Esophagus (tissue), 2 donors: ENCODE measurements around the gene ATP9A. TPM values are rescaled to one million over a fixed set of nuclear protein-coding genes. Genes with fewer than 3 reads are reported as not detected.

Source experiments
- H3K27ac ChIP-seq, 2 donors: one replicate each; pipeline ENCODE4 v1.5.1; 2013; ENCODE audit warnings: low read depth in 2 of 2, mild to moderate bottlenecking in 2 of 2, inconsistent platforms in 1 of 2, low read length in 1 of 2, moderate library complexity in 1 of 2
- H3K27me3 ChIP-seq, 2 donors: one replicate each; pipeline ENCODE4 v1.6.1; 2013; ENCODE audit warnings: low read length in 2 of 2, control low read depth in 1 of 2, mild to moderate bottlenecking in 1 of 2; ENCODE audit not compliant: insufficient read depth in 2 of 2, control insufficient read depth in 1 of 2
- H3K36me3 ChIP-seq, 2 donors: one replicate each; pipeline ENCODE4 v1.6.1; 2013; ENCODE audit warnings: low read length in 1 of 2; ENCODE audit not compliant: control insufficient read depth in 2 of 2, insufficient read depth in 2 of 2
- H3K4me1 ChIP-seq, 2 donors: one replicate each; pipeline ENCODE4 v1.6.1; 2013; ENCODE audit warnings: low read length in 1 of 2; ENCODE audit not compliant: control insufficient read depth in 2 of 2, insufficient read depth in 2 of 2
- H3K4me3 ChIP-seq, 2 donors: one replicate each; pipeline ENCODE4 v1.5.1; 2013; ENCODE audit warnings: low read length in 2 of 2, mild to moderate bottlenecking in 2 of 2, low read depth in 1 of 2, moderate library complexity in 1 of 2
- H3K9me3 ChIP-seq, 2 donors: one replicate each; pipeline ENCODE4 v1.6.1; 2013; ENCODE audit warnings: mild to moderate bottlenecking in 2 of 2, low read depth in 1 of 2, low read length in 1 of 2, moderate library complexity in 1 of 2; ENCODE audit not compliant: control insufficient read depth in 2 of 2, insufficient read depth in 1 of 2
- WGBS, 2 donors: extraction: QIAGEN DNeasy Blood & Tissue Kit; methylation state at CpG; one replicate each; pipeline ENCODE4 v1.1.7; 2013; 5-methylcytosine and 5-hydroxymethylcytosine counted together
- polyA plus RNA-seq, 2 donors: library from polyadenylated mRNA; stranded (reverse); fragments of 200-250 nt; gene quantifications; one replicate each; pipeline ENCODE4 v1.2.3, GENCODE V29; 2013
- donor health status: healthy with polysubstance abuse.
- donor health status: Bipolar disorder and iron deficiency.

Gene ATP9A
- polyA plus RNA-seq, 2 donors, result 5.0 to 7.5 TPM

DNA sequence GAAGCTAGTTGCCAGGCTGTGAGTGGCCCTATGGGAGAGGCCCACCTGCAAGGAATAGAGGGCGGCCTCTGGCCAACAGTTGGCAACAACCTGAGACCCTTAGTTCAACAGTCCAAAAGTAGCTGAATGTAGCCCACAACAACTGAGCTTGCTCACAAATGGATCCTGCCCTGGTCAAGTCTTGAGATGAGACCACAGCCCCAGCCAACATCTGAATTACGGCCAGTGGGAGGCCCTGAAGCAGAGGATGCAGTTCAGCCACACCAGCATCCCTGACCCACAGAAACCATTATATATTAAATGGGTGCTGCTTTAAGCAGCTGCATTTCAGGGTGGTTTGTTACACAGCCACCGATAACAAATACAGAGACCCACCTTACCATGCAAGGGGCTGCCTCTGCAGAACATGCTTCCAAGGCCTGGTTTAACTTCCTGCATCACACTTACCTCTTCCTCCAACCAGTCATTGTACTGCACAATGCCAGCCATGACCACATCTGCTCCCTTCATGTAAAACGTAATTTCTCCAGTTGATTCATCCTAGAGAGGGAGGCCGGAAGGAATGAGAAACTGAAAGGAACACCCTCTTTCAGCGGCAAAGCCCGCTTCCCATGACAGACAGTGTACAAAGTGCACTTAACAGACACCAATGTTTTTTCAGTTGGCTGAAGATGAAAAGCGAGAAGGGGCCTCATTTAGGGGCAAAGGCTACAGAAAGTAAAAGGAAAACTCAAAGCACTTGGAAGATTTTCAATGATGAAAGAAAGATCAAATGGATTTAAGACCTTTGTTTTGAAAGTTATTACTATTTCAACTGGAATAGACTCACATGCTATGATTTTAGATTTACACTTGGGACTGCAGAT is 139.4 kb downstream of the ATP9A start:
- no peaks in the 10 kb centered on the region for H3K27me3 ChIP-seq
- peaks cover 0 to 12% of the 10 kb centered on the region in 2 donors for H3K36me3 ChIP-seq
- WGBS, 2 donors, result 74 to 78% methylated on average over 8 of the region's 8 CpGs
- H3K27ac ChIP-seq, result peak overlapping the region in 1 of 2 donors; percentile 16
- H3K9me3 ChIP-seq, result no peaks in the 10 kb centered on the region
- H3K4me3 ChIP-seq, result no peak overlapping the region
- H3K4me1 ChIP-seq, result peaks cover 0 to 8% of the 10 kb centered on the region in 2 donors

DNA sequence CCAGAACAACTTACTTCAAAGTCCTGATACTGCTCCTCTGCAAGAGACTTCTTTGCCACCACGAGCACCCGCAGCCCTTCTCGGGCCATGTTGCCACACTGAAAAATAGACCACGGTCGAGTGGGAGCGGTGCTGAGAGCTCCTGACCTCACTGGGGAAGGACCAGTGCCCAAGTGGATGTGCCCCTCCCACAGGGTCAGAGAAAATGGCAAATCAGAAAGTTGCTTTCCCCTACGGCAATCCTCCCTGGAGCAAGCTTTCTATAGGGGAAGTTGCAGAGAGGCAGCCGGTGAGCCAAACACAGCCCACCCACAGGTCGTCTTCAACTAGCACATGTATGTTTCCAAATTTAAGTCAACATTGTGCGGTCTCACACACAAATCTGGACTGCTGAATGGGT is 140.6 kb downstream of the ATP9A start:
- no peak overlapping the region for H3K27ac ChIP-seq
- H3K9me3 ChIP-seq, result no peaks in the 10 kb centered on the region
- WGBS, 2 donors, result 88 to 91% methylated on average over 10 of the region's 10 CpGs
- peaks cover 0 to 8% of the 10 kb centered on the region in 2 donors for H3K4me1 ChIP-seq
- H3K27me3 ChIP-seq, result no peaks in the 10 kb centered on the region
- peaks cover 0 to 14% of the 10 kb centered on the region in 2 donors for H3K36me3 ChIP-seq
- H3K4me3 ChIP-seq, result no peak overlapping the region

DNA sequence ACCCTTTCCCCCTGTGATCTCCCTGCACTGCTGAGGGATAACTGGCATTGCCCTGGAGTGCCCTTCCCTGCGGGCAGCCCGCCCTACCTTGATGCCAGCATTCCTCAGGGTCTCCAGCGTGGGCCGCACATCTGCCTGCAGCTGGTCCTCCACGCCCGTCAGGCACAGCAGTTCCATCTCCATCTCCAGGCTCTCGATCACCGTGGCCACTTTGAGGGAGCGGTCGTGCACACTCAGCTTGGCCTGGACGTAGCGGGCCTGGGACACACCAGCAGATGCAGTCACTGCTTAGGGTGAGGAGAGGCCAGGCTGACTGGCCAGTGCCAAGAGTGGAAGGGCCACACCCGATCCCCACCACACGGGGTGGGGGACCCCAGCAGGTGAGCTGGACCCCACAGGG is 143.1 kb downstream of the ATP9A start:
- no peak overlapping the region for H3K4me3 ChIP-seq
- H3K27ac ChIP-seq, result no peak overlapping the region
- peaks cover 0 to under 1% of the 10 kb centered on the region in 2 donors for H3K4me1 ChIP-seq
- no peaks in the 10 kb centered on the region for H3K27me3 ChIP-seq
- no peaks in the 10 kb centered on the region for H3K9me3 ChIP-seq
- peaks cover 0 to 16% of the 10 kb centered on the region in 2 donors for H3K36me3 ChIP-seq
- WGBS, 2 donors, result 84 to 90% methylated on average over 14 of the region's 14 CpGs

DNA sequence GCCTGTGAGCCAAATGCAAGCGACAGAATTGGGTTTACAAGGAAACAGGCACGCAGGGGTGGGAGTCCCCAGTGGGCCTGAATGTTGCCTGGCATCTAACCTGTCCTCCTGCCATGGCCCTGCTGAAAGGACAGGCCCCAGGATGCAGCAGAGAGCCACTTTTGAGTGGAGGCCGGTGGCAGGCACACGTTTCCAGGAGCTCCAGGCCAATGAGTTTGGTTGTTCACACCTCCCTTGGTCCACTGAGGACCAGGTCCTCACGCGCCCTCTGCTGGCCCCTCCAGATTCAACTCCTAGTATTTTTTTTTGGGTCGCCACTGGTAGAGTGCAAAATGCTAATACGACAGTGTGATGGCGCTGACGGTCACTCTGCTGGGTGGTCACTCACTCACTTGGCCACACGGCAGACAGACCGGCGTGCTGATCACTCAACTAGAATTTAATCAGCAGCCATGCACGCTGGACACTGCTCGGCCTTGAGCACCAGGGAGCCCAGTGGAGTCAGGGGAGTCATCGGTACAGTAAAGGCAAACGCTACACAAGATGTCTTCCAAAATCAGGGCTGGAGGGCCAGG is 143.9 kb downstream of the ATP9A start:
- 57 to 63% methylated on average over 17 of the region's 17 CpGs for WGBS, 2 donors

GRCh38 chr20:51623255-51623654 is 144.9 kb downstream of the ATP9A start:
- no peaks in the 10 kb centered on the region for H3K27me3 ChIP-seq
- 93 to 98% methylated on average over 9 of the region's 9 CpGs for WGBS, 2 donors
- peaks cover 0 to 21% of the 10 kb centered on the region in 2 donors for H3K36me3 ChIP-seq
- no peaks in the 10 kb centered on the region for H3K4me1 ChIP-seq
- H3K9me3 ChIP-seq, result no peaks in the 10 kb centered on the region
- H3K27ac ChIP-seq, result no peak overlapping the region
- H3K4me3 ChIP-seq, result no peak overlapping the region

More for the DNA sequence above, 143.9 kb downstream of the ATP9A start:
- no peaks in the 10 kb centered on the region for H3K4me1 ChIP-seq
- peaks cover 0 to 16% of the 10 kb centered on the region in 2 donors for H3K36me3 ChIP-seq
- no peaks in the 10 kb centered on the region for H3K27me3 ChIP-seq
- H3K9me3 ChIP-seq, result no peaks in the 10 kb centered on the region
- H3K4me3 ChIP-seq, result no peak overlapping the region
- H3K27ac ChIP-seq, result no peak overlapping the region

DNA sequence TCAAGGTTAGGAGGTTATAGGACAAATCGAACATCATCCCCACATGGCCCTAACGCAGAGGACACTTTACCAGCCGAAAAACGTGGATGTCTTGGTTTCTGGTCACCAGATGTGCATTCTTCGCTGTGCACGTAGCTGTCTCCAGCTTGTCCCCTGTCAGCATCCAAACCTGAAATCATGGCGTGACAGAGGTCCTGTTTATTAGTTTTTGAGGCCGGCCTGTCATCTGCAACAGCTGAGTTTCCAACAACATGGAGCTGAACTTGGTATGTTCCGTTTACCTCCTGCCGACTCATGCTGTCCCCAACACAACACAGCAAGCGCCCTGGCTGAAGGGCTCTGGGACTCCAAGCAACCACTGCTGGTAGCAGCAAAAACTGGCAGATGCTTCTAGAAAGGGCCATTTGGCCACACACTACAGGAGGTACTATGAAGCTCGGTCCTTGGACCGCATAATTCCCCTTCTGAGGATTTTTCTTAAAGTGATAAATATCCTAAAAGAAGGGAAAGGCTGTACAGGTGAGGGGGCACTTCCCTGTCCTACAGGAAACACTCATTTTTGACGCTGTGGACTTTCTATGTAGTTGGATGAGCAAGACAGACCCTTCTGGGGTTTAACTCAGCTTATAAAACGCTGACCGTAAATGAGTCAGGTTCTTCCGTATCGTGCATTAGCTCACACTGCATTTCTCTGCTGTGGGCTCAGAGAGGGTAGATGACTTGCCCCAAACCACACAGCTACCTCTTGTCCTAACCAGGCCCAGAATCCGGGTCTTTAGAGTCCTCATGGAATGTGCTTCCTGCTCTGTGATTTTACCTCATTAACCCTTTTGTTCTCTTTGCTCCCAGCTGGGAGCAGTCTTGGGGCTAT is 146.0 kb downstream of the ATP9A start:
- H3K4me3 ChIP-seq, result no peak overlapping the region
- no peaks in the 10 kb centered on the region for H3K9me3 ChIP-seq
- peaks cover 0 to 22% of the 10 kb centered on the region in 2 donors for H3K36me3 ChIP-seq
- H3K27me3 ChIP-seq, result no peaks in the 10 kb centered on the region
- no peak overlapping the region for H3K27ac ChIP-seq
- H3K4me1 ChIP-seq, result no peaks in the 10 kb centered on the region
- 87% methylated on average over 19 of the region's 19 CpGs for WGBS, 2 donors

GRCh38 chr20:51620432-51620831 is 147.8 kb downstream of the ATP9A start:
- Histone ChIP-seq H3K4me1 (no peaks in the 10 kb centered on the region), H3K27me3 (no peaks in the 10 kb centered on the region), H3K4me3 (no peak overlapping the region), H3K27ac (no peak overlapping the region), H3K36me3 (peaks cover 0 to 20% of the 10 kb centered on the region in 2 donors), H3K9me3 (no peaks in the 10 kb centered on the region)
- 87 to 92% methylated on average over 12 of the region's 12 CpGs for WGBS, 2 donors

GRCh38 chr20:51616060-51616459 is 152.1 kb downstream of the ATP9A start:
- 86 to 92% methylated on average over 3 of the region's 3 CpGs for WGBS, 2 donors
- Histone ChIP-seq H3K36me3 (peaks cover 0 to 17% of the 10 kb centered on the region in 2 donors), H3K9me3 (no peaks in the 10 kb centered on the region)

DNA sequence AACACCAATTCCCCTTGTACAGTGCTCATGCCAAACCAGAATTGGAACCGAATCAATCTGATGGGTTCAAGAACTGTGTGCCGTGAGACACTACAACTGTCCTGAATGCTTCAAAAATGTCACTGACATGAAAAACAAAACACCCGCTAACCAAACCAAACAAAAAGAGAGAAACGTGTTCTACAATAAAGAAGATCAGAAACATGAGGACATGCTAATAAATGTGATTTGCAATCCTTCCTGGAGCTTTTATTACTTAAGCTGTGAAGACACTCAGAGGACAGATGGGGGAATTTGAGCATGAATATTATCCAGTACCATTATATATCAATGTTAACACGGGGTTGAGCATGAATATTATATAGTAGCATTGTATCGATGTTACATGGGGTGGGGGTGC is 153.5 kb downstream of the ATP9A start:
- H3K4me1 ChIP-seq, result no peaks in the 10 kb centered on the region
- no peaks in the 10 kb centered on the region for H3K9me3 ChIP-seq
- H3K4me3 ChIP-seq, result no peak overlapping the region
- H3K27ac ChIP-seq, result no peak overlapping the region
- peaks cover 0 to 17% of the 10 kb centered on the region in 2 donors for H3K36me3 ChIP-seq
- H3K27me3 ChIP-seq, result no peaks in the 10 kb centered on the region
- 79 to 80% methylated on average over 6 of the region's 6 CpGs for WGBS, 2 donors

More at GRCh38 chr20:51616060-51616459, 152.1 kb downstream of the ATP9A start:
- Histone ChIP-seq H3K4me1 (no peaks in the 10 kb centered on the region), H3K27me3 (no peaks in the 10 kb centered on the region), H3K4me3 (no peak overlapping the region), H3K27ac (no peak overlapping the region)
